ENCODE results near the gene CDKAL1. TPM values are rescaled to one million over a fixed set of nuclear protein-coding genes. Genes with fewer than 3 reads are reported as not detected.
"Not testable (repeated sequence)": the region's sequence is repeated elsewhere in the genome, so short reads cannot be mapped to it uniquely, and the experiment has no call there.

The CDKAL1 gene
- total RNA-seq, 1 donor from 2014 or later: 8.4 TPM

- DNase-seq (ENCODE audit: low spot score): no peak
- intact Hi-C loops (cut with DNase I): no loop called here
Measured at GRCh38 chr6:21187485-21187884, 653.2 kb downstream of the CDKAL1 start.

DNA sequence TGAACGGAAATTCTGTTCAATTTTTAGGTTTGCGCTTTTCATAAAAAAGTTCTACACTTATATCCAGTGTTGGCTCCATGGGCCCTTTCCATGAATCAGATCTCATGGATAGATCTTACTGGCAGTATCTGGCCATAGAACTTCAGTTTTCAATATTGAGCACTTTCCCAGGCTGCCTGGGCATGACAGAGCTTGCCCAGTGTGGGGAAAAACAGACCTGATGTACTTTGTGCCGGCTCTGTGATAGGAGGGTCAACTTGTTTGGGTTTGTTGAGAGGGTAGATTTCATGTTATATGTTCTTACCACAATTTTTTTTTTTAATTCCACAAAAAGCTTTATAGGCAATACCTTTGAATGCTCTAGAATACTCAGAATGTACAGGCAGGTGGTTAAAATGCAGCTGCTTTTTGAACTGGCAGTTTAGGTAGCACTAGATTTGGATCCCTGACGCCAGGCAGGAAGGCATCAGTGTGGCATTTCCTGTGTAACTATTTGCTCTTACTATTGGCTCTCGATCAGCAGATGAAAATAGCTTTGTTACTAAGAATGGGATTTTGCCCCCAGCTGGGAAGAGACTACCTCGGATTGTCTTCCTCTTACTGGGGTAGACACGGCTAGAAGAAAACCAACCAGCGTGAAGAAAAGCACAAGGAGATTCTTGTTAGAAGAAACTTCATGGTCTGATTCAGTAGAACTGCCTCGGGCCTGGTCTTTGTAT, 654.4 kb downstream of the CDKAL1 start:
- intact Hi-C loops (cut with DNase I): no loop called here
- no peak for DNase-seq (ENCODE audit: low spot score)

- DNase-seq (ENCODE audit: low spot score): no peak
- intact Hi-C loops (cut with DNase I): no loop called here
Measured at GRCh38 chr6:21189759-21190158, 655.5 kb downstream of the CDKAL1 start.

GRCh38 chr6:21190701-21191100, 656.4 kb downstream of the CDKAL1 start:
- DNase-seq (ENCODE audit: low spot score): no peak
- intact Hi-C loops (cut with DNase I): no loop called here

DNA sequence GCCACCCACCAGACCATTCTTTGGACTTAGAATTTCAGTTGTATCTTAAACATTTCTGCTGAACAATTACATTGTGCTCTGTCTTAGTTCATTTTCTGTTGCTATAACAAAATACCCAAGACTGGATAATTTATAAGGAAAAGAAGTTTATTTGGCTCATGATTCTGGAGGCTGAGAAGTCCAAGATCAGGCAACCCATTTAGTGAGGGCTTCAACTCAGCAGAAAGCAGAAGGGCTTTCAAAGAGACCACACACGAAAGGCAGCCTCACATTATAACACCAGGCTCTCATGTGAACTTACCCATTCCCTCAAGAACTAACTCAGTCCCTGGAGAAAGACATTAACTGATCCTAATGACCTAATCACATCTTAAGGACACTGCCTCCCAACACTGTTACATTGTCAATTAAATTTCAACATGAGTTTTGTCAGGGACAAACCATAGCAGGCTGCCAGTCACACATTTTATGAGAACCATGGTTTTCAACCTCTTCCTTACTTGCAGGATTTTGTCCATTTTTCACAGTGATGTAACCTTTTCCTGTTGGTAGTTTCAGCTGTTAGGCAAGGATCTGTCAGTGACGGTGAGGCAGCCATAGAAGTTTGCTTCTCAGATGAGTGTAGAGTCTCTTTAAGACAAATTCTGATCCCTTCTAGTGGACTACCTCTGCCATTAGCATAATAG, 659.7 kb downstream of the CDKAL1 start:
- intact Hi-C loops (cut with DNase I): no loop called here
- DNase-seq (ENCODE audit: low spot score): no peak

- intact Hi-C loops (cut with DNase I); DNase-seq (ENCODE audit: low spot score): not testable (repeated sequence)
Measured at GRCh38 chr6:21195301-21195700, 661.0 kb downstream of the CDKAL1 start.

GRCh38 chr6:21198032-21198640, 663.9 kb downstream of the CDKAL1 start:
- DNase-seq (ENCODE audit: low spot score): no peak
- intact Hi-C loops (cut with DNase I): no loop called here

DNA sequence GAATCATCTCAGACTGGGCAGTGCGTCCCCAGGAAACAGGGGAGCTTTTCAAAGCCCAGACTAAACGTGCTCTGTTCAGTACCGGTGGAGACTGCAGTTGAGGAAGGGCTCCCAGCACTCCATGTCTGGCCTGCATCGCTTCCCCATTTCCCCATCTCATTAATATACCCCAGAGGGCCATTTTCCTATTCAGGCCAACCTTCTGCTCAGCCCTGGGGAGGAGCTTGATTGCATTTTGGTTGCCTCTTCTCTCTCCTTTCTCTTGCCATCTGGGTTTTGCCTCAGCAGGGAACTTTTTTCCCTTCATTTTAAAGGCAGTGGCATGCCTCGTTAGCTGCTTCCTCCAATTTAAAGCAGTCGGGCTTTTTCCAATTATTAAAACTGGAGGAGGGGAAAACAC, 665.0 kb downstream of the CDKAL1 start:
- no peak for DNase-seq (ENCODE audit: low spot score)
- intact Hi-C loops (cut with DNase I): no loop called here

DNA sequence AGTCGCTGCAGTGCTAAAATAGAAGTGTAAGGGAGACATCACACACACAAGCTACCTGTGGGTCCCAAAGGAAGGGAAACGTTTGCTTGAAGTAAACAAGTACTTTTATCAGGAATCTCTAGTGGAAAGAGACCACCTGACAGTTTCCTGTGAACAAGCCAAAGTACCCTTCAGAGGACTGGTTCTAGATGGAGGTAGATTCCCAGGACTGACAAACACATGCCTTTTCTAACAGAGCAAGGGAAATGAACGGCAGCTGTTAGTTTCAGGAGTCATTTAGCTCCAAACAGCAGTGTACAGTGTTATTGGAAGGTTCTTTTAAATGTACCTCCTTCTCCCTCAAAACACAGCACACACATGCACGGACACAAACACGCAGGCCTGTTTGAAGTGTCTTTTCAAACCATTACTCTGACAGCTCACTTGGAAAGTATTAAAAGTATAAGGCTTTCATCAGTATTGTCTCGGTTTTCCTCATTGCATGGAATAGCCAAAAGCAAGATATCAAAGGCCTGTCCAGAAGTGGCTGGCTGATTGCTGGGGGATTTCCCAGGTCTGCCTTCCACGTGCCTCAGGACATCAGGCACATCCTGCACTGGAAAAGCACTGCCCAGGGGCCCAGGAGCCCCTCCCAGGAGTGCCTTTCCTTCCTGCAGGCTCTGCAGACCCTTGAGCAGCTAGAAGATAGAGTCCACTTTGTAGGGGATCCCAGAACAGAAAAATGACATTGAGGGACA, 666.0 kb downstream of the CDKAL1 start:
- intact Hi-C loops (cut with DNase I): no loop called here
- no peak for DNase-seq (ENCODE audit: low spot score)

DNA sequence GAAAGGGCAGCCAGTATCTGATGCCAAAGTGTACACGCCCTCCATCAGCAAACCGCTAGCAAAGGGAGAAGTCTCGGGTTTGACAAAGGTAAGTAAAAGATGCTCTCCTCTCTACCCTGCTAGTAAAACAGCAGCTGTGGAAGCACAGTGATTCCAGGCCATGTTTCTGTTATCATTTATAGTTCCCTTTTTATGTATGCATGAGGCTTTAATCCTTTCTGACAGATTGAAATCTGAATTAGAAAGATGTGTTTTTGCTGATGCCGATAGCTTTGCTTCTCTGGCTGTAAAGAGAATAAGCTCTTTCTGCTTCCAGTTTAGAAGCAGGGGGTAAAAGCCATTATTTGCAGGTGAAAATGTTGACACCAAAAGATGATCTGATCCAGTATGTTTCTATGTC, 666.9 kb downstream of the CDKAL1 start:
- intact Hi-C loops (cut with DNase I): no loop called here
- no peak for DNase-seq (ENCODE audit: low spot score)

DNA sequence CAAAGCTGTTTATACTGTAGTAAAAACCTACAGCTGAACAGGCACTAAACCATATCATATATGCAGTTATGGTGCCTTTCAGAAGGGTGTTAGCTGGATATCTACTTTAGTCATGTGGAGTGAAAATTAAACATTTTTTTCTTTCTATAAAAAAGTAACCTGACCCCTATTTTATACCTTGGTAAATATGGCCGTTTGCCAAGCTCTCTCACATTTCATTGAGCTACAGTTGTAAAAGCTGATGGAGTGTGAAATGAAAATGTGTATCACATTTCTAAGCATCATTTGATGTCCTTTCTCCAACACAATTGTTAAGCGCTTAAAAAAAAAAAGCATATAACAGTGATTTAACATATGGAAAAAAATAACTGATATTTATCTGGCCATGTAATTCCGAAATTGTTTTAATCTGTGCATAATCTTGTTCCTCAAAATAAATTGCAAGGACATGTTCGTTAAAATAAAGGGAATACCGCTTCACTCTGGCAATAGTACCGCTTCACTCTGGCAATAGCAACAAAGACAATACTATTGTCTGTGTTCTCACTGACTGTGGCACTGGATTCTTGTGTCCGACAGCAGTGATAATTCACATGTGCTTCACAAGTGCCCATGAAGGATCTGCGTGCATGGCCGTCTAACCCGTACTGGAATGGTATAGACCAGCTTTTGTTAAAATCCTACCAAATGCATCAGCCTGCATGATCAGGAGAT, 667.5 kb downstream of the CDKAL1 start:
- intact Hi-C loops (cut with DNase I): no loop called here
- DNase-seq (ENCODE audit: low spot score): no peak

DNA sequence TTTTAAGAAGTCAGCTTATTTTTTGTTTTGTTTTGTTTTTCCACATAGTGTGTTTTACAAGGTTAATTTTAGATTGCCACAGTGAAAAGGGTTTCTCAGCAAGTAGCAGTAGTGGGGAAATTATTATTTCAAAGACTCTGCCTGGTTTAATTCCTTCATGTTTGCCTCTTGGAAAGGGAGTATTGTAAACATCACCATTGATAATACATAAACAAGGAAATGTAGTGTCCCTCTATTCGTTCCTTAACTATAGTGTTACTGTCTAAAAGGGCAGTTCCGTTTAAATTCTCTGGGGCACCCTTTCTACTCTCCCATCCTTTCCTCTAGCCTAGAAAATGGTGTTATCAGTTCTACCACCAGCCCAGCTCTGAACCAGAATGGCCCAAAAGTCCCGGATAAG, 668.3 kb downstream of the CDKAL1 start:
- intact Hi-C loops (cut with DNase I): no loop called here
- no peak for DNase-seq (ENCODE audit: low spot score)

- intact Hi-C loops (cut with DNase I): no loop called here
- DNase-seq (ENCODE audit: low spot score): no peak
Measured at GRCh38 chr6:21204951-21205350, 670.7 kb downstream of the CDKAL1 start.

DNA sequence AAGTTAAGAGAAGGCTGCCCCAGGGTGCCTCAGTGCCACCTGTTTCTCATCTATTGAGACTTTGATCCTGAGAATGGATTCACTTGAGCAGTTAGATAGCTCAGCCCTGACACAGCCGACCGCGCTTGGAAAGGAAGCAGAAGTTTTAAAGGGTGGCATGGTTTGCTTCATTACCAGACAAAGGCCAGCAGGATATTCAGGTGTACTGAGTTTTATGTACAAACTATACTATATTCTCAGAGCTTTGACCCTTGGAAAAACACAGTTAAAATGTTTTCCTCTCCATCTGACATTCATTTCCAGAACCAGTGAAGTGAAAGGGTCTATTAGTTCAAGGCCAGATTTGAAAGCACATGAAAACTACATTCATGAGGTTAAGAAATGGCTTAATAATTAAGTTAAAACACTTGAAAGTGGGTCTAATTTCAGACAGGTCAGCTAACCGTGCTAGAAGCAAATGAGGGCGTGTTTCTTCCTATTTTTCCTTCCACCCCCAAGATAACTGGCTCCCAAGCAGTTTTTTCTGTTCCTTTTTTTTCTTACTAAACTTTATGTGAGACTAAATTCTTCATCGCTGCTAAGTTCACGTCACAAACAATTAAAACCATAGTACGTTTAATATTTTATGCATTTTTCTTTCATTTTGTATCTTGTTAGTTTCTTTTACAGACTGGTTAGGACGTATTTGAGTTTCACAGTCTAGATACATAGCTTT, 674.0 kb downstream of the CDKAL1 start:
- DNase-seq (ENCODE audit: low spot score): no peak
- intact Hi-C loops (cut with DNase I): no loop called here

DNA sequence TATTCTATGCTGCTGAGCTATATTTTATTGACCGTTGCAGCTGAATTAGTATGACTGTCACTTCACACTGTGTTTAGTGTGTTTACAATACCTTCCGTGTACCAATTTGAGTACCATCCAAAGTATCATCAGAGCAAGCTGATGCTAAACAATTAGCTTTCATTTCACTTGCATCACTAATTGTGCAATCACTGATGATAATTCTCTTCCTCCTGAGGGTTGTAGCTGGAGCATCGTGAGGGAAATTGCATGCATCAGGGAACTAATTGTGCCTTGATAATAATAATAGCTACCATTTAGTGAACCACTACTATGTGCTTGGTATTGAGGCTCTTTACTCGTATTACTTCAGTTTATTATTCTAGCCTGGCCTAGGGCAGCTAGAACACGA, 674.5 kb downstream of the CDKAL1 start:
- intact Hi-C loops (cut with DNase I): no loop called here
- no peak for DNase-seq (ENCODE audit: low spot score)

DNA sequence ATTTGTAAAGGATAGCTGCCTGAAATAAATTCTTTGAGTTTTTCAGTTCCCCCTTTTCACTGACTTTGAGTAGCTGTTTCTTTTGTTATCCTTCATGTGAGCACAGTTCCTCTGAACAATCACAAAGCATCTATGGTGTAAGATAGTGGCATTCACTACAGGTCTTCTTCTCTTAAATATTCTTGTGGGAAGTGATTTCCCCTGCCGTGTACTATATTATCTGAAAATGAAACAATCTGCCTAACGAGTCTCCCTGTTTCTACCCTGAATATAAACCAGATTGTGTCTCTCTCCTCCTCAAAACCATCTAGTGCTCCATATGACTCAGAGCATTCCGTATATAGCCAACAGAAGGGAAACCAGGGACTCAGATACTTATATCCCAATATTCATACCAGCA, 679.2 kb downstream of the CDKAL1 start:
- DNase-seq (ENCODE audit: low spot score): no peak
- intact Hi-C loops (cut with DNase I): no loop called here

GRCh38 chr6:21214738-21215448, 680.6 kb downstream of the CDKAL1 start:
- no peak for DNase-seq (ENCODE audit: low spot score)
- intact Hi-C loops (cut with DNase I): no loop called here

- intact Hi-C loops (cut with DNase I): no loop called here
- no peak for DNase-seq (ENCODE audit: low spot score)
Measured at GRCh38 chr6:21219241-21219640, 685.0 kb downstream of the CDKAL1 start.

DNA sequence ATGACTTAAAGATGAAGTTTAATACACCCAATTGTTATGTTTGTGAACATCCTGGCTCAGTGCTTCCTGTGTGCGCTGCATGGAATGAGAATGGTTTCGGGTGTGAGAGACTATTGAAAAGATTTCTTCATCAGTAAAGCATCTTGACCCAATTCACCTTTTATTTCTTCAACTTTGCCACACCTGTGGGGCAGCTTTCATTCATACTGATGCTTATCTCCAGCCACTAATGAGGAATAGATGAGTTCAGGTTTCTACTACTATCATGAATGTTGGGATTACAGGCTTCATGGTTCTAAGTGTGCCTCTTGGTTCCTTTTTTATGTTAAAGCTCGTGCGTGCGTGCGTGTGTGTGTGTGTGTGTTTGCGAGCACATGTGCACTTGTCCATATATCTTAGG, 685.6 kb downstream of the CDKAL1 start:
- no peak for DNase-seq (ENCODE audit: low spot score)

More for the DNA sequence above, 685.6 kb downstream of the CDKAL1 start:
- intact Hi-C loops (cut with DNase I): no loop called here
